K562 (cell line): ENCODE results near the gene COX6B2. TPM values are rescaled to one million over a fixed set of nuclear protein-coding genes. Genes with fewer than 3 reads are reported as not detected.
A peak's percentile ranks its signal among the peaks of the same experiment; 100 is the strongest.

Experiments
- ATF1 ChIP-seq, 2 experiments: fragments of 450-650 bp in 1 of 2; IDR thresholded peaks; 2 replicates each; pipeline ENCODE4 v1.6.1; 2016; ENCODE audit warnings: missing compliant biosample characterization in 1 of 2, missing genetic modification characterization in 1 of 2
- CCNT2 ChIP-seq: IDR thresholded peaks from 2 replicates; pipeline ENCODE4 v1.6.1; 2011; ENCODE audit warnings: borderline replicate concordance, low read depth, mild to moderate bottlenecking, moderate library complexity, mixed read lengths, low read length; ENCODE audit not compliant: insufficient read length; ENCODE audit errors: extremely low read depth
- GTF2A2 ChIP-seq: IDR thresholded peaks from 2 replicates; pipeline ENCODE4 v1.6.1; 2016; ENCODE audit warnings: mild to moderate bottlenecking, missing genetic modification characterization, missing compliant biosample characterization
- GTF2E2 ChIP-seq: fragments of 200-800 bp; sonication (Bioruptor generic); IDR thresholded peaks from 2 replicates; pipeline ENCODE4 v1.6.1; 2016; ENCODE audit warnings: missing genetic modification characterization, missing compliant biosample characterization
- MECOM ChIP-seq: fragments of 250-450 bp; sonication (Bioruptor Pico); IDR thresholded peaks from 2 replicates; pipeline ENCODE4 v1.8.0; 2022; ENCODE audit warnings: inconsistent platforms
- MYBL2 ChIP-seq, 2 experiments: fragments of 450-650 bp in 1 of 2; sonication (generic) in 1 of 2; formaldehyde crosslinking in 1 of 2; IDR thresholded peaks; 2 replicates each; pipeline versions ENCODE4 v1.6.1 to v1.8.1; 2017 to 2022; ENCODE audit warnings: borderline replicate concordance in 1 of 2, inconsistent platforms in 1 of 2, low read depth in 1 of 2, mild to moderate bottlenecking in 1 of 2, missing genetic modification reagents in 1 of 2, moderate library complexity in 1 of 2
- ZBTB1 ChIP-seq: sonication (generic); formaldehyde crosslinking; IDR thresholded peaks from 2 replicates; pipeline ENCODE4 v1.8.1; 2023; ENCODE audit warnings: missing genetic modification reagents, low read depth, mild to moderate bottlenecking, borderline replicate concordance
- ZNF143 ChIP-seq: sonication (generic); formaldehyde crosslinking; IDR thresholded peaks from 2 replicates; pipeline ENCODE4 v1.9.0; 2022; ENCODE audit warnings: mild to moderate bottlenecking, missing genetic modification reagents
- polyA plus RNA-seq, 8 experiments: library from polyadenylated mRNA; depleted of rRNA in 4 of 8; stranded (reverse) in 5 of 8; unstranded in 3 of 8; fragments of >200 nt; fragmentation: Nextera tagmentation in 2 of 8; fragmentation: Illumina TruSeq in 1 of 8; extraction: Ambion mirVana in 2 of 8; extraction: Trizol in 1 of 8; gene quantifications; 2 replicates each; pipeline versions ENCODE4 v1.2.1 to v1.2.3, GENCODE V29; 2011 to 2014; ENCODE audit warnings: inconsistent platforms in 1 of 8, missing spikeins in 1 of 8
- total RNA-seq, 7 experiments: library from RNA; depleted of rRNA in 6 of 7; stranded (reverse); fragments of >200 nt in 6 of 7; fragmentation: Illumina TruSeq in 2 of 7; extraction: Trizol in 2 of 7; gene quantifications; 2 replicates each; pipeline versions ENCODE4 v1.2.1 to v1.2.3, GENCODE V29; 2011 to 2021; ENCODE audit warnings: low replicate concordance in 1 of 7
- TF ChIP-seq, protein P1 (sequence below): fragments of 150-350 bp; conservative IDR thresholded peaks from 2 replicates; pipeline ENCODE4 v1.6.1; 2014; ENCODE audit warnings: low read length
- TF ChIP-seq, protein P2 (sequence below): fragments of 250-450 bp; sonication (Bioruptor Pico); IDR thresholded peaks from 2 replicates; pipeline ENCODE4 v1.9.0; 2021; ENCODE audit warnings: mild to moderate bottlenecking
- TF ChIP-seq, protein P3 (sequence below): fragments of 450-650 bp; IDR thresholded peaks from 2 replicates; pipeline ENCODE4 v1.7.1; 2018; ENCODE audit warnings: mild to moderate bottlenecking, low read depth; ENCODE audit not compliant: partially characterized antibody
- TF ChIP-seq, protein P4 (sequence below): fragments of 450-650 bp; IDR thresholded peaks from 2 replicates; pipeline ENCODE4 v1.6.1; 2017; ENCODE audit warnings: antibody characterized with exemption
- TF ChIP-seq, protein P5 (sequence below): sonication (generic); formaldehyde crosslinking; IDR thresholded peaks from 2 replicates; pipeline ENCODE4 v1.8.1; 2023; ENCODE audit warnings: mild to moderate bottlenecking, missing genetic modification reagents

The COX6B2 gene
- total and polyA plus RNA-seq, 9 of the 15 experiments (the other 6 are each of a cell fraction or from before 2014, with no cell fraction given): 0.40 to 2.5 (median 0.83) TPM

DNA sequence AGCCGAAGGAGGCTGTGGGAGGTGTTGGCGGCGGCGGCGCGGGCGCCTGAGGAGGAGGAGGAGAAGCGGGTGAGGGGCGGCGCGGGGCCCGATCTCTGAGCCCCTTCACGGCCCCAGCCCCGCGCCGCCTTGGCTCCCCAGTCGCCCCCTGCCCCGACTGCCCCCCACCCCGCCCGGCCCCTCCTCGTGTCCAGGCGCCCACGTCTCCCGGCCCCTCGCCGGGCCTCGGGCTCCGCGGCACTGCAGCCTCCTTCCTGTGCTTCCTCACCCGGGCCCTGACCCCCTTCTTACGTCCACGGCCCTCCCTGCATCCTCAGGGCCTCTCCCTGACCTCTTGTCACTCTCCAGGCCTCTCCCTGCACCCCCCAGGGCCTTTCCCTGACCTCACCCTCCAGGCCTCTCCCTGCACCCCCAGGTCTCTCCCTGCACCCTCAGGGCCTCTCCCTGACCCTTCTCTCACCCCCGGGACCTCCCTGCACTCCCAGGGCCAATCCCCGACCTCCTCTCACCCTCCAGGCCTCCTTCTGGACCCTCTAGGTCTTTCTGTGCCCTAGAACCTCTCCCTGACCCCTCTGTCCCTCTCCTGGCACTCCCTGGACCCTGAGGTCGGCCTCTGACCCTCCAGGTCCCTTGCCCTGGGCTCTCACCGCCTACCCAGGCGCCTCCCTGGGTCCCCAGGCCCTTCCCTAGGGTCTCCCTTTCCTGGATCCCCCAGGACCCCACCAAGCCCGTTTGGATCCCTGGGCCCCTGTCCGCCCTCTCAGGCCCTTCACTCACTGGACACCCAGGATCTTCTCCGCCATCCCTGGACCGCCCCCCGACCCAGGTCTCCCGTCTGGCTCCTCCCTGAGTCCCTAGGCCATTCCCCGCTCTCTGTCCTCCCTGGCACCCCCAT lies 14.4 kb downstream of the COX6B2 start (continued):
- TF ChIP-seq, protein P1, sequence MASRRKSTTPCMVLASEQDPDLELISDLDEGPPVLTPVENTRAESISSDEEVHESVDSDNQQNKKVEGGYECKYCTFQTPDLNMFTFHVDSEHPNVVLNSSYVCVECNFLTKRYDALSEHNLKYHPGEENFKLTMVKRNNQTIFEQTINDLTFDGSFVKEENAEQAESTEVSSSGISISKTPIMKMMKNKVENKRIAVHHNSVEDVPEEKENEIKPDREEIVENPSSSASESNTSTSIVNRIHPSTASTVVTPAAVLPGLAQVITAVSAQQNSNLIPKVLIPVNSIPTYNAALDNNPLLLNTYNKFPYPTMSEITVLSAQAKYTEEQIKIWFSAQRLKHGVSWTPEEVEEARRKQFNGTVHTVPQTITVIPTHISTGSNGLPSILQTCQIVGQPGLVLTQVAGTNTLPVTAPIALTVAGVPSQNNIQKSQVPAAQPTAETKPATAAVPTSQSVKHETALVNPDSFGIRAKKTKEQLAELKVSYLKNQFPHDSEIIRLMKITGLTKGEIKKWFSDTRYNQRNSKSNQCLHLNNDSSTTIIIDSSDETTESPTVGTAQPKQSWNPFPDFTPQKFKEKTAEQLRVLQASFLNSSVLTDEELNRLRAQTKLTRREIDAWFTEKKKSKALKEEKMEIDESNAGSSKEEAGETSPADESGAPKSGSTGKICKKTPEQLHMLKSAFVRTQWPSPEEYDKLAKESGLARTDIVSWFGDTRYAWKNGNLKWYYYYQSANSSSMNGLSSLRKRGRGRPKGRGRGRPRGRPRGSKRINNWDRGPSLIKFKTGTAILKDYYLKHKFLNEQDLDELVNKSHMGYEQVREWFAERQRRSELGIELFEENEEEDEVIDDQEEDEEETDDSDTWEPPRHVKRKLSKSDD: no peak
- TF ChIP-seq, protein P2, sequence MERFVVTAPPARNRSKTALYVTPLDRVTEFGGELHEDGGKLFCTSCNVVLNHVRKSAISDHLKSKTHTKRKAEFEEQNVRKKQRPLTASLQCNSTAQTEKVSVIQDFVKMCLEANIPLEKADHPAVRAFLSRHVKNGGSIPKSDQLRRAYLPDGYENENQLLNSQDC (CRISPR knock-in tag): no peak
- no peak; the same call in 1 of the 2 replicates for TF ChIP-seq ZBTB1 (CRISPR knock-in tag)
- TF ChIP-seq MYBL2 (IDR thresholded peaks at IDR 0.05; ENCODE audit: low read depth): no peak
- no peak for TF ChIP-seq MYBL2 (CRISPR knock-in tag; IDR thresholded peaks at IDR 0.05; ENCODE audit: borderline replicate concordance)
- no peak for TF ChIP-seq MECOM (CRISPR knock-in tag)
- TF ChIP-seq GTF2A2 (tag): no peak
- TF ChIP-seq, protein P3, sequence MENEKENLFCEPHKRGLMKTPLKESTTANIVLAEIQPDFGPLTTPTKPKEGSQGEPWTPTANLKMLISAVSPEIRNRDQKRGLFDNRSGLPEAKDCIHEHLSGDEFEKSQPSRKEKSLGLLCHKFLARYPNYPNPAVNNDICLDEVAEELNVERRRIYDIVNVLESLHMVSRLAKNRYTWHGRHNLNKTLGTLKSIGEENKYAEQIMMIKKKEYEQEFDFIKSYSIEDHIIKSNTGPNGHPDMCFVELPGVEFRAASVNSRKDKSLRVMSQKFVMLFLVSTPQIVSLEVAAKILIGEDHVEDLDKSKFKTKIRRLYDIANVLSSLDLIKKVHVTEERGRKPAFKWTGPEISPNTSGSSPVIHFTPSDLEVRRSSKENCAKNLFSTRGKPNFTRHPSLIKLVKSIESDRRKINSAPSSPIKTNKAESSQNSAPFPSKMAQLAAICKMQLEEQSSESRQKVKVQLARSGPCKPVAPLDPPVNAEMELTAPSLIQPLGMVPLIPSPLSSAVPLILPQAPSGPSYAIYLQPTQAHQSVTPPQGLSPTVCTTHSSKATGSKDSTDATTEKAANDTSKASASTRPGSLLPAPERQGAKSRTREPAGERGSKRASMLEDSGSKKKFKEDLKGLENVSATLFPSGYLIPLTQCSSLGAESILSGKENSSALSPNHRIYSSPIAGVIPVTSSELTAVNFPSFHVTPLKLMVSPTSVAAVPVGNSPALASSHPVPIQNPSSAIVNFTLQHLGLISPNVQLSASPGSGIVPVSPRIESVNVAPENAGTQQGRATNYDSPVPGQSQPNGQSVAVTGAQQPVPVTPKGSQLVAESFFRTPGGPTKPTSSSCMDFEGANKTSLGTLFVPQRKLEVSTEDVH: no peak
- TF ChIP-seq, protein P4, sequence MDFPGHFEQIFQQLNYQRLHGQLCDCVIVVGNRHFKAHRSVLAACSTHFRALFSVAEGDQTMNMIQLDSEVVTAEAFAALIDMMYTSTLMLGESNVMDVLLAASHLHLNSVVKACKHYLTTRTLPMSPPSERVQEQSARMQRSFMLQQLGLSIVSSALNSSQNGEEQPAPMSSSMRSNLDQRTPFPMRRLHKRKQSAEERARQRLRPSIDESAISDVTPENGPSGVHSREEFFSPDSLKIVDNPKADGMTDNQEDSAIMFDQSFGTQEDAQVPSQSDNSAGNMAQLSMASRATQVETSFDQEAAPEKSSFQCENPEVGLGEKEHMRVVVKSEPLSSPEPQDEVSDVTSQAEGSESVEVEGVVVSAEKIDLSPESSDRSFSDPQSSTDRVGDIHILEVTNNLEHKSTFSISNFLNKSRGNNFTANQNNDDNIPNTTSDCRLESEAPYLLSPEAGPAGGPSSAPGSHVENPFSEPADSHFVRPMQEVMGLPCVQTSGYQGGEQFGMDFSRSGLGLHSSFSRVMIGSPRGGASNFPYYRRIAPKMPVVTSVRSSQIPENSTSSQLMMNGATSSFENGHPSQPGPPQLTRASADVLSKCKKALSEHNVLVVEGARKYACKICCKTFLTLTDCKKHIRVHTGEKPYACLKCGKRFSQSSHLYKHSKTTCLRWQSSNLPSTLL: no peak
- TF ChIP-seq, protein P5, sequence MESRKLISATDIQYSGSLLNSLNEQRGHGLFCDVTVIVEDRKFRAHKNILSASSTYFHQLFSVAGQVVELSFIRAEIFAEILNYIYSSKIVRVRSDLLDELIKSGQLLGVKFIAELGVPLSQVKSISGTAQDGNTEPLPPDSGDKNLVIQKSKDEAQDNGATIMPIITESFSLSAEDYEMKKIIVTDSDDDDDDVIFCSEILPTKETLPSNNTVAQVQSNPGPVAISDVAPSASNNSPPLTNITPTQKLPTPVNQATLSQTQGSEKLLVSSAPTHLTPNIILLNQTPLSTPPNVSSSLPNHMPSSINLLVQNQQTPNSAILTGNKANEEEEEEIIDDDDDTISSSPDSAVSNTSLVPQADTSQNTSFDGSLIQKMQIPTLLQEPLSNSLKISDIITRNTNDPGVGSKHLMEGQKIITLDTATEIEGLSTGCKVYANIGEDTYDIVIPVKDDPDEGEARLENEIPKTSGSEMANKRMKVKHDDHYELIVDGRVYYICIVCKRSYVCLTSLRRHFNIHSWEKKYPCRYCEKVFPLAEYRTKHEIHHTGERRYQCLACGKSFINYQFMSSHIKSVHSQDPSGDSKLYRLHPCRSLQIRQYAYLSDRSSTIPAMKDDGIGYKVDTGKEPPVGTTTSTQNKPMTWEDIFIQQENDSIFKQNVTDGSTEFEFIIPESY (CRISPR knock-in tag): no peak
- 0 out of 2 replicates have a peak, but pooled peaks have one; percentile 19 for TF ChIP-seq ZNF143
- TF ChIP-seq GTF2E2: 0 out of 2 replicates have a peak, but pooled peaks have one; percentile 70
- TF ChIP-seq ATF1 (CRISPR knock-in tag; IDR thresholded peaks at IDR 0.05): no peak
- TF ChIP-seq ATF1 (tag; IDR thresholded peaks at IDR 0.05): no peak
- peak; percentile 46 for TF ChIP-seq CCNT2
